Globus pallidus (tissue), 1 donor: ENCODE data around the gene PLXNA2.

ENCODE experiments used
- DNase-seq: peaks from one replicate; pipeline ENCODE4 v3.0.0-alpha.2; 2015; ENCODE audit warnings: low spot score

Gene PLXNA2

DNA sequence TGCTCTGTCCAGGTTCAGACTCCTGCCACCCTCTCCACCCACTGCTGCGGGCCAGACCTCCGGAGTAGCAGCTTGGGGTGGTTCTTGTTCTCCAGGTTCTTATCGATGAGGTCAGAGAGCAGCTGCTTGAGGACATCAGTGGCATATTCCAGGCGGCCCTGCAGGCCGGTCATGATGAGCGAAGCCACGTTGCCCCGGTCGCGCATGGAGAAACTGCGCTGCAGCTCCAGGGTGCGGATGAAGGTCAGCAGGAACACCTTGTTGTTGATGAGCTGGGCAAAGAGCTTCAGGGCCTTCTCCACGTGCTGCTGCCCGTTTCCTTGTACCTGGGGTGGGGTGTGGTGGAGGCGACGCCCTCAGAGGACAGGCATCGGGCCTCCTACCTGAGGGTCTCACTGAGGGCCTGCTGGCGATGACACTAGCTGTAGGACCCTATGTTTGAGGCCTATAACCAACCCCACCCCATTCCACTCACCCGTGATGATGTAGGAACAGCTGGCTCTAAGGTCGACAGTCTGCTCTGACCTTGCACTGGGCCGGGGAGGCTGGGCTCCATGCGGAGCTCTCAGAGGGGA lies 202.1 kb downstream of the PLXNA2 start:
- DNase-seq = no peak

DNA sequence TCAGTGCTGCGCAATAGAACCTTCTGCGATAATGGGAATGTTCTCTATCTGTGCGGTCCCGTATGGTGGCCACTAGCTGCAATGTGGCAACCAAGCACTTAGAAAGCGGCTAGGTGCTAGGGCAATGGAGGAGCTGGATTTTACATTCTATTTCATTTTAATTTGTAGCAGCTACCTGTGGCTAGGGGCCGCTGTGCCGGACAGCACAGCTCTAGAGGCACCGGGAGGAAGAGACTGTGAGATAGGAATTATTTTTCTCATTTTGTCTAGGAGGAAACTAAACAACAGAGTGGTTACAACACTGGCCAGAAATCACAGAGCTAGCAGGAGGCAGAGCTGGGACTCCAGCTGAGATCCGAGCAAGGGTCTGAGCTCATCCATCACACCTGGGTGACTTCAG lies 202.7 kb downstream of the PLXNA2 start:
- no peak for DNase-seq

DNA sequence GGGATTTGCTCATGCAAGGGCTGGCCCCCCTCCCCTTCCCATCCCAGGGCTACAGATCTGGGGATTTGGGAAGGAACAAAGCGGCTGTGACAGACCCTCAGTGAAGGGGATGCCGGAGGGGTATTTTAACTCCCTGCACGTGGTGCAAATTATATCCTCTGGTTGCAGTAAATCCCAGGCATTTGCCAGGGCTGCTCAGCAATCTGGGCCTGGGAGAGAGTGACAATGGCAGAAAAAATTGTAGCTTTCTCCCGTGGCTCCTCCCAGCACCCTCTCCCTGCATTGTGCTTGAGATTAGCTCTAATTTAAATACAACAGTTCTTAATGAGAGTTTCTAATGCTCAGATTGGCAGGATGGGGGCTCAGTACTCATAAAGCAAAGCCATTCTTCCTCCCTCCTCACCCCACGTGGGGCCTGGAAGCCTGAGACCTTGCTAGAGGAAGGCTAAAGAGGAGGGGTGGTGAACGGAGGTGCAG lies 203.3 kb downstream of the PLXNA2 start:
- no peak for DNase-seq

DNA sequence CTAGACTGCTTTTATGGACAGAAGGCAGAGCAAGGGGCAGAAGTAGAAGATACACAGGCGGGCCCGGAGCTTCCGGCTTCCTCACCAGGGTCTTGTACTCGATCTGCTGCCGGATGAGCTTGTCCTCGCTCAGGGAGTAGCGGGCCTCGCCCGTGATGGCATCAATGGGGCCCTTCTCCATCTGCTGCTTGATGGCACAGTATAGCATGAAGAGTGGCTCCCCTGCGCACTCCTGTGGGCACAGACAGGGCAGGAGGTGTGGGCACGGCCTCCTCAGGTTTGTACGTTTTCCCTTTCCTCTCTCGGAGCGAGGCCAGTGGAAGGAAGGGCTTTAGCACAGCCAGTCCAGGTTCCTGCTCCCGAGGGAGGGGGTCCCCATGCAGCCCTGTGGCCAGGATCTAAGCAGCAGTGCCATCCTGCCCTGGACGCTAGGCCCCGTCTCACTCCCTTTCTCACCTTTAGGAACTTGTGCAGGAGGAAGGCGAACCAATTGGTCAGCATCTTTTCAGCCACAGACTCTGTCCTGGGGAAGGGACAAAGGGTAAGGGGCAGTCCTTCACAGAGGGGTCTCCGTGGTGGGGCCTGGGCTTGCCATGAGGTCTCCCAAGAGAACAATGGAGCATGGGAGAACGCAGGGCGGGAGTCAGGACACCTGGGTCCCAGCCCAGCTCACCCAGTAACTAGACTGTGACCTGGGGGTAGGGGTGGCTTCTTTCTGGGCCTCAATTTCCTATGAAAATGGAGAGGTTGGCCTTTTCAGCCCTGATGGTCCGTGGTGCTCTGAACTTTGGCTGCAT lies 204.4 kb downstream of the PLXNA2 start:
- DNase-seq = no peak

DNA sequence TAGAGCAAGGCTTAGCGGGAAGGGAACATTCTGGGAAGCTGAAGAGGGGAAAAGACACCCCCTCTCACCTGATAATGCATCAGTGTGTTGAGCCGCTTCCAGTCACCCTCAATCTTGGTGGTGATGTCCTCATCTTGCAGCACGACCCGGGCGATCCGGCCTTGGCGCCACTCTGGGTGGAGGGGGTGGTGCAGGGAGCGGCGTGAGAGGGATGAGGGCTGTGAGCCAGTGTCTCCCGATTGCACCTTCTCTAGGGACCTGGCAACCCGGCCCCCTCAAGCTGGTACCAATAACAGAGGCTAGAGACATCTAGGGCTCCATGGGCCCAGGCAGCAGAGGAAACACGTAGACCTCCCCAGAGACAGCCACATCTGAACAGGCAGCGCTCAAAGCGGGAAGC lies 205.9 kb downstream of the PLXNA2 start:
- DNase-seq = no peak

DNA sequence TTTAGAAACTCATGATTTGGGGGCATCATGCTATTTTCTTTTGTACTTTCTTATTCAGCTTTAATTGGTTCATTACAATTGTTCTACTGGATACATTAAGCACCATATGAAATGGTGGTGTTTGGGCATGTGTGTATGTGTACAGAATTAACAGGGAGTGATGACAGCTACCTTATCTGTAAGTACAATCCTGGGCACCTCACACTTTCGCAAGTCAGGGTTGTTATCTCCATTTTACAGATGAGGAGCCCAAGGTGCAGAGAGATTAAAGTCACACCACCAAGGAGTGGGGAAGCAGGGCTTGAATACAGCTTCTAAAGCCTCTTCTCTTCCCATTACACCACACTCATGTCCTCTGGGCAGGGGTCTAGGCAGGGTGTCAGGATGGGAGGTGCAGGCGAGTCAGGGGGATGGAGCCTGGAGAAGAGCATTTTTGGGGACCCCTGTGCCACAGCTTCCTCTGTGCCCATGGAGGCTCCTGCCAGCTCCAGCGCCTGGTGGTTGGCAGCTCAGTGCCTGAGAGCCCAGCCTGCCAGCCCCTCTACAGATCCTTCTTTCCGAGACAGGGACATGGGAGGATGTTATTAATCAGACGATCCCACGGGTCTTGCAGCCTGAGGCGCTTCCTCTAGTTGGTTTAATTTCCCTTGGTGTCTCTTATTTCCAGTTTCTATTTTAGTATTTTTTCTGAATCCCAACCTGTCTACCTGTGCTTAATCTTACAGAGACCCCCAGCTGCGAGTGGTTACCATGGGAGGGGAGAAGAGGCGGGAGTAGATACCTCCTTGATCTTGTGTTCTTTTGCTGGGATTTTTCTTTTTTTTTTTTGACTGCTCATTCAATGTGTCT lies 207.0 kb downstream of the PLXNA2 start:
- DNase-seq = no peak

DNA sequence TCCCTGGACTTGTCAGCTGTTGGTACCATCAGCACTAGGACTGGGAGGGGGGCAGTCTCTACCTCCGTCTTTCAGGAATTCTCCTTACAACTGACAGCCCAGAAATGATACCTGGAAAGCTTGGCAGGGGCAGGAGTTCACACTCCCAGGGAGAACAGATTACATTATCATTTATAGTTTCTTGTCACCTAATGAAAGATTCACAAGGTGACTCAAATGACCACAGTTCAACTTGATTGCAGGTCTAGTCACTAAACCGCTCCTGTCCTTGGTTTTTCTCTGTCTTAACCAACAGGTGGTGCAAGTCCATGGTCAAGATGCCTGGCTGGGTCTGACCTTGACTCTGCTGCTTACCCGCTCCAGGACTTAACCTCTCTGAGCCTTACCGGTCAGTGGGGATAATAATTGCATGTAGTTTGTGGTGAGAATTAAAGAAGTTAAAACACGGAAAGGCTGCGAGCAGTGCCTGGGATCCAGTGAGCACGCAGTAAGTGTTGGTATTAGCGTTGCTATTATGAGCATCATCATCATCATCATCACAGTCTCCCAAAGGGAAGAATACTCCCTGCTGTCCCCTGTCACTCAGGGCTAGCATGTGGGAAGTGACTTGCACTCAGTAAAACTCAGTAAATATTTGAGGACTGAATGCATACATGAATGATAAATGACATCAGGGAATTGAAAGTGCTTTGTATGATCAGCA lies 207.9 kb downstream of the PLXNA2 start:
- DNase-seq = no peak

DNA sequence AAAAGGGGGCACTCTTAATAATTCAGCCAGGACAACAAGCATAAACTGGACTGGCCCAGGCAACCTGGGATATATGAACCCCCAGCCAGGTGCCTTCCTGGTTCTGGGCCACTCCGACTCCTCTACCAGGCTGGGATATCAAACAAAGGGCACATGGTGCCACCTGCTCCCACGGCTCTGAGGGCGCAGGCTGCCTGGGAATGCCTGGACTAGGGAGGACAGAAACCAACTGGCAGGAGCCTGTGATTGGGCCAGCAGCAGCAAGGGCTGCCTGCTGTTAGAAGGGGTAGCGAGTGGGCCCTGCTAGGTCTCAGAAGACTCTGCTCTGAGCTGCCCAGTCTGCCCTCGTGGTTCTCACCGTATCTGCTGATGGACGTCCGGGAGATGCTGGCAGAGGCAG lies 210.0 kb downstream of the PLXNA2 start:
- DNase-seq = no peak

DNA sequence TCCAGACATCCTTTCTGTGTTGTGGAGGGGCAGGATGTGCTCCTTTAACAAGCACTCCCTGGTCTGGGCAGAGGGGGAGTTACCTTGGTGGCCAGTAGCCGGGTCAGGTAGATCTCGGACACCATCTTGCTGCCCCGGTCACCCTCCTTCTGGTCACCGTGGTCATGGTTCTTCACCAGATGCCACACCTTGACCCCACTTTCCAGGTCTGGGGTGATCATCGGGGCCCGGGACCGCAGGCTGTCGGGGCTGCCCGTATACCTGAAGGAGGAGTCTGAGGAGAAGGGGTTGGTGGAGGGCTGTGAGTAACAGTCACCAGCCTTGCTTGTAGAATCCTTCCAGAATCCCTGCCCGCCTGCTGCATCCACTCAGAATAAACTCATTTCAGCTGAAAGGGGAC lies 210.9 kb downstream of the PLXNA2 start:
- DNase-seq = no peak

DNA sequence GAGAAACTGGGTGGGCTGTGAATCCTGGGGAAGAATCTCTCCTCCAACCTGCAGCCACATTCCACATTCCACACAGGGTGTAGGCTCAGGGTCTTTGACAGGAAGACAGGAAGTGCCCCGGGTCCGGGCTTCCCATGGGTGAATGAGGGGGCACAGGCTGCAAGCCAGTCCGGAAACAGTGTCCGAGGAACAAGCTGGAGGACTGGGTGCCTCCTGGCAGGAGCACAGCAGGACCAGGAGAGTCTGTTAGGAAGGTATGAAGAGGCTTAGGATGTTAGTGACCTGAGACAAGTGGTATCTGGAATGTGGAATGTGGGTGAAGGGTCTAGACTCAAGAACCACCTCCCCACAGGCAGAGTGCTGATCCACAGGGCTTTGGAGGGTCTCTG lies 212.3 kb downstream of the PLXNA2 start:
- no peak for DNase-seq

DNA sequence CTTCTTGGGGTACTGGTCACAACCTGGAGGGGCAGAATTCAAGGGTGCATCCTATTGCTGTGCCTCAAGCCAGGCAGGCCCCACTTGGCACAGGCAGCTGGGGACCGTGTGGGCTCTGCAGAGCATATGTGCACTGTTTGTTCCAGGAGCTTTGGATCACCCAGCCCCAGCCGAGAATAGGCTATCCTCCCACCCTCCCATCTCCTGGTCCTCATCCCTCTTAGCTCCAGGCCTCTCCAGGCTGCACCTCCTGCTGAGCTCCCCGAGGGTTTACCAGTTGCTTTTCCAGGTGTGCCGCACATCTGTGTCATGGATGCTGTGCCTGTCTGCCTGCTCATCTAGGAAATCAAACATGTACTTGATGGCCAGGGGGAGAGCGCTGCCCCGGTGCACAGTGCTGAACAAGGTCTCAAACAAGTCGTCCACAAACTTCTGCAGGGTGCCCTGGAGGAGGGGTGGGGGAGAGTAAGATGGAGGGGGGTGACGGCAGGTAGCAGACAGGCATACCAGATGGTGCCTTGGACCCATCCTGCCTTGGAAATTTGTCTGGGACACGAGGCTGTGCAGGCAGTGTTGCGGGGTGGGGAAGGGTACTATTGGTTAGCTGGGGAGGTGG lies 212.8 kb downstream of the PLXNA2 start:
- DNase-seq = no peak

DNA sequence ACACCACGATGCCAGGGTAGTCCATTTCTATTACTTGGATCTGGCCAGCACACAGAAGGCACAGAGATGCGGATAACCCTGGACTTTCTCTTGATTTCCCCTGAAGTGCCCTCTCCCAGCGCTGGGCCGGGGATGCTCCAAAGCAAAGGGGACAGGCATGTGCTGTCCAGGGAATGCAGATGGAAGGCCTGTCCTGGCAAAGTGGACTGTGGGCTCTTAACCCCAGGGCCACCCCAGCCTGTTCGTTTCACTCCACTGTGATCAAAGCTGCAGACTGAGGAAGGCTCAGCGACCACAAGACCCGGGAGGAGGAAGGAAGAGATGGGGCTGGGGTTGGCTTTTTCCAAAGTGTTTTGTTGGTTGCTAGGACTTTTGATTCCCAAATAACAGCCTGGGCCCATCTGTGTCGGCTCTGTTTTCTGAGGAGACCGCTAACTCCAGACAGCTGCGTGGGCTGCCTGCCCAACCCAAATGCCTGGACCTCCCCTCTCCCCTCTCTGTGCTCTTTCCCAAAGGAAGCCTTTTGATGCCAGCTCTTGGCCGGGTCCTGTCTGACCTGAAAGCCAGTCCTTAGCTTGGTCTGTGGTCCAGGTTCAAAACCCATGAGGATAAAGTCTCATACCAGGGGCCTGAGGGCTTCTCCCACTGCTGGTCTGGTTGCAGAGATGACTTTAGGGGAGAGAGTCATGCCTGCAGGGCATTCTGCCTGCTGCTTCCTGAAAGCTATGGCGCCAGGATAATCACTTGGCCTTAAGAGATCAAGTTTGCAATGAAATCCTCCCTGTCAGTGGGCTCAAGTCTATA lies 213.7 kb downstream of the PLXNA2 start:
- no peak for DNase-seq

DNA sequence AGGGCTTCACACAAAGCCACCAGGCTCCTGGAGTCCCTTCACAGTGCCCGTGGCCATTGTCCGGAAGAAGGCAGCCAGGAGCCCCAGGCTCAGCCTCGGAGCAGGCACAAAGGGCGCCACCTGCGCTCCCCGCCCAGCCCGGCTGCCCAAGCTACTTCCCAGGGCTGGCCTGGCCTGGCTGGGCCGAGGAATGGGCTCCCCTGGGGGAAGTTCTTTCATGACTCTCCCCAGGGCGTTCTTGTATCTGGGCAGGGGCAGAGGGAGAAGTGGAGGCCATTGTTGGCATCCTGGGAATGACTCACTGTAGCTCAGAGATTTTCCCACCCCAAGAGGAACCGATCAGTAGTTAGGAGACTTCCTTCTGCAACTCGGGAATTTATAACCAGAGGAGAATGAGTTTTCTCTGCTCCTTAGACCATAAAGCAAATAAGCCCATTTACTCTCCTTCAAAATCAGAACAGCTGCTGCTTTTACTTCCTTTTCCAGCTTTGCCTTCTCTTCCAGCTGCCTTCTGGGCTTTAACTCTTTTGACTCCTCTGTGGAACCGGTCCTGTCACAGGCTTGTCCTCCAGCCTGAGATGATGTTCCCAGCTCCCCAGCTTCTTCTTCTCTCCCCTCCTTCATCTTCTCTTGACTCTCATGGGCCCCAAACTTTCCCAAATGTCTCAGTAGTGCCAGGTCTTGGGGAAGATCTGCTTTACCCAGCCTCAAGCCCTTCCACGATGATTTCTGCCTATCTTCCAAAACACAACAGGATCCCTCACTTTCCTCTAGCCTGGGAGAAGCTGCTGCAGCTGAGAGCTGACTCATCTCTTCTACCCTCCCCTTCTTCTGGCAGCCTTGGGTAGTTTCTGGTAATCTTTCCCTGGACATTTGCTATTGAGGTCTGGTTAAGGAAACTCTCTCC lies 214.6 kb downstream of the PLXNA2 start:
- no peak for DNase-seq

DNA sequence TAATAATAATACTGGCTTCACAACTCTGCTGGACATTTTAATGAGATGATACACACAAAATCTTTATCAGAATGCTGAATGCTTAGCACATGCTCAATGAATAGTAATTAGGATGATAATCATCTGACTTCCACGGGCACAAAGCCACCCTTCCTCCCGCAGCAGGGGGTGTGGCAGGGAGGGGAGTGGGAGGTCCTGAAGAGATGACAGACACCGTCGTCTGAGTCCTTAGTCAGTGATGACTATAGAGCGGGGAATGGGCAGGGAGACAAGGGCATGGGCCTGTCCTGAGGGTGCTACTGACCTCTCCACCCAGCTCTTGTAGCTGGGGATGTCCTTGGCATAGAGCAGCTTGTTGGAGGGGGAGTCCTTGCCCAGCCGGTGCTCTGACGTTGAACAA lies 215.7 kb downstream of the PLXNA2 start:
- DNase-seq = no peak

DNA sequence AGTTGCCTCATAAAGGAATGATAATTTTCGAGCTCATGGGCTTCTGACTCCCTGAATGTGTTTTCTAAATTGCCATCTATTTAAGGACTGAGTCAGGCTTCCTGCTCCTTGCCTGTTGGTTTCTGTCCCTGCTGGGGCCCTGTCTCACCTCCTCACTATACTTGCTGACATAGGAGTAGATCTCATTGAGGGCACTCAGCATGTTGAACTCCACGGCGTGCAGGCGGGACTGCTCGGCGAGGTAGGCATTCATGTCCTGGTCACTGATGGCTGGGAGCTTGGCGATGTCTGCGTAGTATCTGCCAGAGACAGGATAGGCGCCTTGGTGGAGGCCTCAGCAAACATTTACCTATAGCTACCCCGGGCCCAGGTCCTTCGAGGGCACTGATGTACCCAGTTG lies 216.3 kb downstream of the PLXNA2 start:
- DNase-seq = no peak

DNA sequence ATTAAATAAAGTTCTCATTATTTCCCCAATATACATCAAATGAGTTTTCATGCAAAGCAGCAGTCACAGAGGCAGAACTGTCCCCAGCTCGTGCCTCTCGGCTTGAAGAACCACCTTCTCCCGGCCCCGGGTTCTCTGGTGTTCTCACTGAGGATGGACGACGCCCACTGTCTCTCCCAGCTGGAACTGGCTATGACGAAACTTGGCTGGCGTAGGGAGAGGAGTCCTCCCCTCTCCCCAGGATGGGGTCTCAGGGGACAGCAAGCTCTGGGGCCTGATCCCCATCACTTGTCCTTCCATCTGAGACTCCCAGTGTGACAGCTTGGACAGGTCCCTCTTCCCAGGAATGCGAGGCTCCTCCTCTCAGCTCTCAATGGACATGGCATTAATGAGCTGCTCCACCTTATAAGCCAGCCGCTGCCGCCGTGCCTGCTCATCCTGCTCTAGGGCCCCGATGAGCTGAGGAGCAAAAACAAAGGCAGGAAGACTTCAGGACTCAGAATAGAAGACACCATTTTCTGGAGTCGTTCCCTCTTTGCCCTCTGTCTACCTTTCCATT lies 217.2 kb downstream of the PLXNA2 start:
- DNase-seq = no peak

DNA sequence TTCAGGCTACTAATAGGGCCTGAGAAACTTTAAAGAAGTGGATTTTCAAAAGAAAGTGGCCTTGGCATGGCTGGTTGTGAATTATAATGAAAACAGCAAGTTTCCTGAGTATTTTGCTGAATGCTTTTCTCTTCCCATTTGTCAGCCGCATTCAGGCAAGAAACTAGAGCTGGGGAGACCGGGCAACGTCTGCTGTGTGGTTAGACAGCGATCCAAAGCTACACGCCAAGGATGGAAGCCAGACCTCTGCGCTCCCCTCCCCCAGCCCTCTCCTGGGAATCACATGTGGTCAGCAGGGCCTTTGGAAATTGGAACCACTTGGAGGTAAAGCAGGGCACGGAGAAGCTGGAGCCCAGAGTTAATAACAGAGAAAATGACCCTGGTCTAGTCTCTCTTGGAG lies 219.2 kb downstream of the PLXNA2 start:
- peak; percentile 67 for DNase-seq

DNA sequence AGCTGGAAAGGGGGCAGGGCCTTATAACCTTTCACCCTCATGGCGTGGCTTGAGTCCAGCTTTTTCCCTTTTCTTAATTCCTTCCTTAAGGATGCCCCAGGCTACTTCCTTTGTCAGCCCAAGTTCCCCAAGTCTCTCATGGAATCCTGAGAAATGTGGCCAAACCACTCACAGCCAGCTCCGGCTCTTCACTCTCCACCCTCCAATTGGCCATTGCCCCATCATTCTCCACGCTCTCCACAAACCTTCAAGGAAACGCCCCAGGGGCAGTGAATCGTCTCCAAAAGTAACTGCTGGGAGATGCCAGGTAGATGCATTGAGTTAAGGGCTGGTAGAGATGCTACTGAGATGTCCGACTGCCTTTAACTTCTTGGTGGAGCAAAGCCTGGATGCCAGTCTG lies 219.8 kb downstream of the PLXNA2 start:
- no peak for DNase-seq

DNA sequence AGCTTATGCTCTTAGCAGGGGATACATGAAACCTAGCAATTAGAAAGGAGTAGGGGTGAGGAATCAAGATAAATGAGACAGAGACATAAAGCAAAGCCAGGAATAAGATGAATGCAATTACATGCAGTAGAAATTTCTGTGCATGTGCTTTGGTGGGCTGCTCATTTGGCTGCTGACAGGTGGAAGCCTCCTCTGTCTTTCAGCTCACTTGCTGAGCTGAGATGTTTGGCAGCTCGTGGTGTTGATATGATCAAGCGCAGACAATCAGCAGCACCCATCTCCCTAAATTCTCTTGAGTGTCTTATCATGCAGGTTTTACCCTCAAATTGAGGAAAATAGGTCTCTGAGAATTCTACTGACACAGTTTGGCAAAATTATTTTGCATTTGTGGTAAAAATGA lies 224.9 kb downstream of the PLXNA2 start:
- DNase-seq = no peak

DNA sequence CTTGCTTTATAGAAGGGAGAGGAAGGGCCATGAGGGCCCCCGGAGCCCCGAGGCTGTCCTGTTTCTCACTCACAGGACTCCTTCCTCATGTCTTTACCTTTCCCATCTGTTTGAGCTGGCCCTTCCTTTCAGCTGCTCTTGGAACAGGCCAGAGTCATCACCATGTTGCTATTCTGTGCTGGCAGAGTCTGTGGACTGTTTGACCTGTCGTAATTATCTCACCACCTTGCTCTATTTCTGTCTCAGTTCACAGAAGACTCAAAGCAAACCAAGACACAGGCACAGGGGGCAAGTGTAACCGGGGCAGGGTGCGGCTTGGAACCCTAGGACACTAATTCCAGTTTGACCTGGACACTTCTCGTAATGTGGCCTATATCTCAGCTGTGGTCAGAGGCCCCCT lies 228.9 kb downstream of the PLXNA2 start:
- no peak for DNase-seq
